ENCODE measurements around the gene CHSY3.

GRCh38 chr5:129960831-129961230 lies 56.6 kb downstream of the CHSY3 start:
- TF ChIP-seq CTCF (IDR thresholded peaks at IDR 0.05; ENCODE audit: low read length) (no peak), EZH2 (IDR thresholded peaks at IDR 0.05; ENCODE audit: borderline replicate concordance, low read length) (no peak)

Data from OCI-LY1 (cell line).